K562 (cell line): ENCODE results near the gene BANF2. TPM values are rescaled to one million over a fixed set of nuclear protein-coding genes. Genes with fewer than 3 reads are reported as not detected.

Experiments
- ATAC-seq: fragments of 200-7000 bp; cut with Tn5 transposase; 3 replicates; pipeline ENCODE4 v1.9.1; 2020; ENCODE audit warnings: moderate library complexity
- BruUV-seq: library from RNA; stranded (reverse); fragments of 400-500 nt; replicated peaks from 2 replicates; lab custom pipeline; 2021; lab: Mats Ljungman, UMichigan
- CTCF ChIA-PET: fragments of 300-600 bp; formaldehyde crosslinking; extraction: SDS; loops from one replicate; lab custom pipeline; 2021; ENCODE audit warnings: low intra/inter-chr PET ratio; lab: Yijun Ruan, JAX
- POLR2A ChIA-PET: fragments of 300-600, 350-650 bp; sonication (Branson Sonifier 250); formaldehyde crosslinking; extraction: SDS; loops from one replicate; lab custom pipeline; 2021; ENCODE audit warnings: antibody characterized with exemption, inconsistent platforms; lab: Yijun Ruan, JAX
- DNase-seq, 4 experiments: peaks; one replicate each; pipeline versions ENCODE4 v3.0.0 to v3.0.0-alpha.2; 2011 to 2018; ENCODE audit warnings: low spot score in 3 of 4, mixed read lengths in 3 of 4; ENCODE audit errors: extremely low read depth in 1 of 4
- FAIRE-seq: peaks from 2 replicates; lab custom pipeline; 2011; peaks lifted over from hg19 to GRCh38; lab: Jason Lieb, UNC
- H2AFZ ChIP-seq: 2 replicates; pipeline ENCODE4 v1.6.0; 2011; ENCODE audit warnings: low read depth, low read length, control low read depth, inconsistent platforms
- H3K27ac ChIP-seq: fragments of 200-600 bp; 3 replicates; pipeline ENCODE4 v1.8.0; 2011; ENCODE audit warnings: low read depth, mild to moderate bottlenecking, control low read depth, inconsistent platforms, low read length, moderate library complexity, mixed read lengths; ENCODE audit errors: extremely low read depth
- H3K27me3 ChIP-seq, 2 experiments: fragments of 300-600 bp in 1 of 2; 2 replicates in 1 of 2; 3 replicates in 1 of 2; pipeline versions ENCODE4 v1.6.0 to v1.8.0; 2011; ENCODE audit warnings: inconsistent platforms in 2 of 2, low read length in 2 of 2, mild to moderate bottlenecking in 1 of 2, mixed read lengths in 1 of 2, moderate library complexity in 1 of 2; ENCODE audit not compliant: control insufficient read depth in 2 of 2, insufficient read depth in 2 of 2
- H3K36me3 ChIP-seq: fragments of 300-600 bp; 3 replicates; pipeline ENCODE4 v1.8.0; 2011; ENCODE audit warnings: mild to moderate bottlenecking, low read length, inconsistent platforms; ENCODE audit not compliant: control insufficient read depth, insufficient read depth
- H3K4me1 ChIP-seq, 2 experiments: fragments of 200-600 bp in 1 of 2; replicated peaks in 1 of 2; 2 replicates in 1 of 2; 3 replicates in 1 of 2; pipeline versions ENCODE4 v1.5.1 to v1.8.0; 2011; ENCODE audit warnings: inconsistent platforms in 2 of 2, low read length in 2 of 2, mild to moderate bottlenecking in 1 of 2, mixed read lengths in 1 of 2, moderate library complexity in 1 of 2; ENCODE audit not compliant: control insufficient read depth in 2 of 2, insufficient read depth in 2 of 2
- H3K4me2 ChIP-seq: 2 replicates; pipeline ENCODE4 v1.6.1; 2011; ENCODE audit warnings: low read length, control low read depth, inconsistent platforms, mixed read lengths; ENCODE audit not compliant: insufficient read depth
- H3K4me3 ChIP-seq: fragments of 200-600 bp; sonication (generic), shearing (Covaris generic); 2 replicates; pipeline ENCODE4 v1.5.1; 2016; ENCODE audit warnings: control low read depth, inconsistent platforms
- H3K79me2 ChIP-seq: fragments of 200-600 bp; 3 replicates; pipeline ENCODE4 v1.8.0; 2011; ENCODE audit warnings: low read length, inconsistent platforms; ENCODE audit not compliant: control insufficient read depth, insufficient read depth
- H3K9ac ChIP-seq, 2 experiments: 2 replicates each; pipeline versions ENCODE4 v1.6.0 to v1.6.1; 2011; ENCODE audit warnings: low read depth in 2 of 2, low read length in 2 of 2, control low read depth in 1 of 2, inconsistent platforms in 1 of 2, mild to moderate bottlenecking in 1 of 2, mixed read lengths in 1 of 2; ENCODE audit not compliant: insufficient read depth in 1 of 2
- H3K9me1 ChIP-seq: one replicate; pipeline ENCODE4 v1.6.0; 2011; ENCODE audit warnings: inconsistent platforms, mild to moderate bottlenecking, low read length, moderate library complexity; ENCODE audit not compliant: control insufficient read depth, insufficient read depth
- H3K9me3 ChIP-seq: replicated peaks from 2 replicates; pipeline ENCODE4 v1.5.1; 2011; ENCODE audit warnings: low read depth, low read length, inconsistent platforms; ENCODE audit not compliant: control insufficient read depth, insufficient read depth
- H4K20me1 ChIP-seq: replicated peaks from 2 replicates; pipeline ENCODE4 v1.6.1; 2011; ENCODE audit warnings: low read length, inconsistent platforms, mixed read lengths; ENCODE audit not compliant: control insufficient read depth, insufficient read depth
- BRD9 ChIP-seq: fragments of 450-650 bp; IDR thresholded peaks from 2 replicates; pipeline ENCODE4 v1.6.1; 2018; ENCODE audit warnings: low read depth; ENCODE audit not compliant: partially characterized antibody
- CEBPB ChIP-seq: fragments of 450-650 bp; IDR thresholded peaks from 2 replicates; pipeline ENCODE4 v1.6.1; 2016; ENCODE audit warnings: missing genetic modification characterization, missing compliant biosample characterization
- DACH1 ChIP-seq: fragments of 450-650 bp; IDR thresholded peaks from 2 replicates; pipeline ENCODE4 v1.6.1; 2018; ENCODE audit not compliant: partially characterized antibody
- EP300 ChIP-seq: IDR thresholded peaks from 2 replicates; pipeline ENCODE4 v1.6.1; 2012; ENCODE audit warnings: low read length, improper control_type of control experiment
- HMGN3 ChIP-seq: IDR thresholded peaks from 2 replicates; pipeline ENCODE4 v1.6.1; 2011; ENCODE audit warnings: borderline replicate concordance, low read depth, mild to moderate bottlenecking, mixed read lengths, low read length; ENCODE audit not compliant: insufficient read length; ENCODE audit errors: extremely low read depth
- IFI16 ChIP-seq: fragments of 250-450 bp; sonication (Bioruptor Pico); IDR thresholded peaks from 2 replicates; pipeline ENCODE4 v2.1.2; 2022; ENCODE audit warnings: mild to moderate bottlenecking, inconsistent platforms
- ILF3 ChIP-seq: fragments of 450-650 bp; IDR thresholded peaks from 2 replicates; pipeline ENCODE4 v1.6.1; 2018; ENCODE audit warnings: antibody characterized with exemption, mild to moderate bottlenecking, moderate library complexity, borderline replicate concordance
- MAFK ChIP-seq: IDR thresholded peaks from 2 replicates; pipeline ENCODE4 v1.6.1; 2011; ENCODE audit warnings: low read length, improper control_type of control experiment
- MEF2A ChIP-seq: IDR thresholded peaks from 2 replicates; pipeline ENCODE4 v1.6.1; 2011; ENCODE audit warnings: low read depth, mild to moderate bottlenecking, low read length, moderate library complexity; ENCODE audit not compliant: control insufficient read depth
- MTA1 ChIP-seq: fragments of 450-650 bp; IDR thresholded peaks from 2 replicates; pipeline ENCODE4 v1.6.1; 2017; ENCODE audit warnings: borderline replicate concordance
- SAFB2 ChIP-seq: fragments of 200-400 bp; formaldehyde crosslinking; IDR thresholded peaks from 2 replicates; pipeline ENCODE4 v1.6.1; 2018; ENCODE audit warnings: borderline replicate concordance, low read length, low read depth, moderate library complexity; ENCODE audit not compliant: severe bottlenecking
- TCF3 ChIP-seq: sonication (generic); formaldehyde crosslinking; IDR thresholded peaks from 2 replicates; pipeline ENCODE4 v1.4.0; 2020; ENCODE audit warnings: mild to moderate bottlenecking, missing genetic modification reagents
- YY1 ChIP-seq, 3 experiments: IDR thresholded peaks; 2 replicates each; pipeline ENCODE4 v1.6.1; 2011; ENCODE audit warnings: low read length in 2 of 3, mild to moderate bottlenecking in 2 of 3, moderate library complexity in 2 of 3, borderline replicate concordance in 1 of 3, control low read depth in 1 of 3, low read depth in 1 of 3; ENCODE audit not compliant: insufficient read depth in 3 of 3, insufficient replicate concordance in 2 of 3, control insufficient read depth in 1 of 3, insufficient read length in 1 of 3; ENCODE audit errors: extremely low read depth in 1 of 3
- ZKSCAN8 ChIP-seq: fragments of 200-800 bp; sonication (Bioruptor generic); IDR thresholded peaks from 2 replicates; pipeline ENCODE4 v1.6.1; 2016; ENCODE audit warnings: missing genetic modification characterization, missing compliant biosample characterization
- ZNF282 ChIP-seq: sonication (generic); formaldehyde crosslinking; IDR thresholded peaks from 2 replicates; pipeline ENCODE4 v1.8.1; 2023; ENCODE audit warnings: missing genetic modification reagents
- ZNF695 ChIP-seq: fragments of 450-650 bp; formaldehyde crosslinking; IDR thresholded peaks from 2 replicates; pipeline ENCODE4 v1.4.0; 2020; ENCODE audit warnings: mild to moderate bottlenecking, moderate library complexity
- ZNF707 ChIP-seq: fragments of 250-450 bp; sonication (Bioruptor Pico); conservative IDR thresholded peaks from 2 replicates; pipeline ENCODE4 v1.8.0; 2022; ENCODE audit warnings: inconsistent platforms, mild to moderate bottlenecking, moderate library complexity
- WGBS: fragments of 100-300 bp; shearing (Covaris generic); methylation state at CpG from one replicate; pipeline ENCODE4 v1.1.6; 2016; ENCODE audit warnings: low coverage, mixed read lengths; ENCODE audit not compliant: insufficient coverage; ENCODE audit errors: missing lambda C conversion rate; 5-methylcytosine and 5-hydroxymethylcytosine counted together
- in situ Hi-C: fragments of 300-500 bp; cut with MboI; formaldehyde crosslinking; loops from 4 replicates; pipeline ENCODE4 v1.15.0; 2018; ENCODE audit warnings: inconsistent platforms, mixed read lengths
- intact Hi-C: fragments of 100-400 bp; cut with micrococcal nuclease; formaldehyde crosslinking; loops from 2 replicates; pipeline ENCODE4 v1.14.2; 2022
- polyA plus RNA-seq, 8 experiments: library from polyadenylated mRNA; depleted of rRNA in 4 of 8; stranded (reverse) in 5 of 8; unstranded in 3 of 8; fragments of >200 nt; fragmentation: Nextera tagmentation in 2 of 8; fragmentation: Illumina TruSeq in 1 of 8; extraction: Ambion mirVana in 2 of 8; extraction: Trizol in 1 of 8; gene quantifications; 2 replicates each; pipeline versions ENCODE4 v1.2.1 to v1.2.3, GENCODE V29; 2011 to 2014; ENCODE audit warnings: inconsistent platforms in 1 of 8, missing spikeins in 1 of 8
- total RNA-seq, 7 experiments: library from RNA; depleted of rRNA in 6 of 7; stranded (reverse); fragments of >200 nt in 6 of 7; fragmentation: Illumina TruSeq in 2 of 7; extraction: Trizol in 2 of 7; gene quantifications; 2 replicates each; pipeline versions ENCODE4 v1.2.1 to v1.2.3, GENCODE V29; 2011 to 2021; ENCODE audit warnings: low replicate concordance in 1 of 7
- TF ChIP-seq, protein P1 (sequence below), 3 experiments: IDR thresholded peaks in 2 of 3; conservative IDR thresholded peaks in 1 of 3; 2 replicates each; pipeline ENCODE4 v1.5.1; 2011 to 2012; ENCODE audit warnings: low read length in 3 of 3, mild to moderate bottlenecking in 3 of 3, control low read depth in 2 of 3, improper control_type of control experiment in 1 of 3, inconsistent platforms in 1 of 3, low read depth in 1 of 3, mixed read lengths in 1 of 3, moderate library complexity in 1 of 3; ENCODE audit not compliant: insufficient read depth in 2 of 3
- TF ChIP-seq, protein P2 (sequence below), 2 experiments: fragments of 450-650 bp; IDR thresholded peaks; 2 replicates each; pipeline ENCODE4 v1.6.1; 2016

BANF2 gene
- total and polyA plus RNA-seq, 9 of the 15 experiments (the other 6 are each of a cell fraction or from before 2014, with no cell fraction given), result not detected

DNA sequence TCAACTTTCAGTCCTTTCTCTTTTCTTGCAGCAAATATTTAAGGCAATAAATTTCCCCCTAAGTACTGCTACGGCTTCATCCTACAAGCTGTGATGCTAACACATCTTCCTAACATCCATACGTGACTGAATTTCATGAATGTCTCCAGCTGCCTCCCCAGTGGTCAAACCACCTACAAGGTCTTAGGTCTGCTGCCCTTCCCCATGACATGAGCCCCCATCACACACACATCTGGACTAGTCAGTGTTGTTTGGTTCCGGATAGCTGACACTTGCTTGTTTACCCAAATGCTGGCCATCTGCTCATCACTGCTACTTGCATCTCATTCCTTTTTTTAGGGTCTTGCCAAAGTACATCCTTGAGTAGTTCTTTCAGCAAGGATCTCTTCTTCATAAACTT is 32.3 kb upstream of the BANF2 start:
- ChIA-PET CTCF (no interaction called here), POLR2A (interaction anchor here (0.7 to 2.0 kb wide), 4 partner anchors 9 to 15 kb away, joined by 3 to 7 read pairs (median 4); partner anchors contain the start of gene RRBP1)
- no peak overlapping the region for H3K4me2 ChIP-seq
- no TSS peak for BruUV-seq
- no peak for ATAC-seq
- 80% methylated on average over 3 of the region's 3 CpGs for WGBS
- H3K9ac ChIP-seq, result no peak overlapping the region
- peaks cover 7% of the 10 kb centered on the region; the same call in 1 of the 3 replicates for H3K36me3 ChIP-seq
- H3K27me3 ChIP-seq, result no peaks in the 10 kb centered on the region
- H3K4me3 ChIP-seq, result no peak overlapping the region
- H3K4me1 ChIP-seq, result no peaks in the 10 kb centered on the region; a peak in 3 of 5 replicates
- intact Hi-C loops, result no loop called here
- in situ Hi-C loops, result no loop called here
- TF ChIP-seq IFI16 (CRISPR knock-in tag) (no peak), MEF2A (no peak), TCF3 (no peak), MAFK (no peak), BRD9 (no peak), ZNF695 (no peak), ZKSCAN8 (CRISPR knock-in tag) (no peak), ZNF282 (CRISPR knock-in tag) (no peak), ILF3 (no peak), ZNF707 (no peak), SAFB2 (no peak), CEBPB (no peak), DACH1 (no peak), MTA1 (no peak), EP300 (no peak), YY1 (IDR thresholded peaks at IDR 0.05; ENCODE audit: borderline replicate concordance in 1 of 3, control insufficient read depth in 1 of 3, extremely low read depth in 1 of 3, insufficient read depth in 3 of 3, insufficient read length in 1 of 3, insufficient replicate concordance in 2 of 3, low read depth in 1 of 3, low read length in 2 of 3) (no peak), HMGN3 (no peak)
- TF ChIP-seq, protein P1, sequence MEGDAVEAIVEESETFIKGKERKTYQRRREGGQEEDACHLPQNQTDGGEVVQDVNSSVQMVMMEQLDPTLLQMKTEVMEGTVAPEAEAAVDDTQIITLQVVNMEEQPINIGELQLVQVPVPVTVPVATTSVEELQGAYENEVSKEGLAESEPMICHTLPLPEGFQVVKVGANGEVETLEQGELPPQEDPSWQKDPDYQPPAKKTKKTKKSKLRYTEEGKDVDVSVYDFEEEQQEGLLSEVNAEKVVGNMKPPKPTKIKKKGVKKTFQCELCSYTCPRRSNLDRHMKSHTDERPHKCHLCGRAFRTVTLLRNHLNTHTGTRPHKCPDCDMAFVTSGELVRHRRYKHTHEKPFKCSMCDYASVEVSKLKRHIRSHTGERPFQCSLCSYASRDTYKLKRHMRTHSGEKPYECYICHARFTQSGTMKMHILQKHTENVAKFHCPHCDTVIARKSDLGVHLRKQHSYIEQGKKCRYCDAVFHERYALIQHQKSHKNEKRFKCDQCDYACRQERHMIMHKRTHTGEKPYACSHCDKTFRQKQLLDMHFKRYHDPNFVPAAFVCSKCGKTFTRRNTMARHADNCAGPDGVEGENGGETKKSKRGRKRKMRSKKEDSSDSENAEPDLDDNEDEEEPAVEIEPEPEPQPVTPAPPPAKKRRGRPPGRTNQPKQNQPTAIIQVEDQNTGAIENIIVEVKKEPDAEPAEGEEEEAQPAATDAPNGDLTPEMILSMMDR (IDR thresholded peaks at IDR 0.05 in 2 of 3, conservative IDR thresholded peaks at IDR 0.05 in 1 of 3; ENCODE audit: insufficient read depth in 2 of 3, low read depth in 1 of 3, low read length in 3 of 3), result no peak
- TF ChIP-seq, protein P2, sequence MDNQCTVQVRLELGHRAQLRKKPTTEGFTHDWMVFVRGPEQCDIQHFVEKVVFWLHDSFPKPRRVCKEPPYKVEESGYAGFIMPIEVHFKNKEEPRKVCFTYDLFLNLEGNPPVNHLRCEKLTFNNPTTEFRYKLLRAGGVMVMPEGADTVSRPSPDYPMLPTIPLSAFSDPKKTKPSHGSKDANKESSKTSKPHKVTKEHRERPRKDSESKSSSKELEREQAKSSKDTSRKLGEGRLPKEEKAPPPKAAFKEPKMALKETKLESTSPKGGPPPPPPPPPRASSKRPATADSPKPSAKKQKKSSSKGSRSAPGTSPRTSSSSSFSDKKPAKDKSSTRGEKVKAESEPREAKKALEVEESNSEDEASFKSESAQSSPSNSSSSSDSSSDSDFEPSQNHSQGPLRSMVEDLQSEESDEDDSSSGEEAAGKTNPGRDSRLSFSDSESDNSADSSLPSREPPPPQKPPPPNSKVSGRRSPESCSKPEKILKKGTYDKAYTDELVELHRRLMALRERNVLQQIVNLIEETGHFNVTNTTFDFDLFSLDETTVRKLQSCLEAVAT (IDR thresholded peaks at IDR 0.05), result no peak
- 0 out of 2 replicates have a peak, but pooled peaks cover 2% of the 10 kb centered on the region for H4K20me1 ChIP-seq
- peaks cover 36% of the 10 kb centered on the region for H3K79me2 ChIP-seq
- no peak overlapping the region for H2AFZ ChIP-seq
- no peaks in the 10 kb centered on the region for H3K9me1 ChIP-seq
- H3K27ac ChIP-seq, result no peak overlapping the region
- no peak for FAIRE-seq
- no peak for DNase-seq
- H3K9me3 ChIP-seq, result no peaks in the 10 kb centered on the region
